Neural progenitor cell (in vitro differentiated cells): ENCODE measurements around the gene KLHL8. TPM values are rescaled to one million over a fixed set of nuclear protein-coding genes. Genes with fewer than 3 reads are reported as not detected.
"Not testable (repeated sequence)": the region's sequence is repeated elsewhere in the genome, so short reads cannot be mapped to it uniquely, and the experiment has no call there.

Source experiments
- DNase-seq: peaks from one replicate; pipeline ENCODE4 v3.0.0-alpha.2; 2016; ENCODE audit warnings: low spot score
- H2AFZ ChIP-seq: fragments of 200-600 bp; sonication (generic); replicated peaks from 2 replicates; pipeline ENCODE4 v1.6.1; 2016; ENCODE audit warnings: antibody characterized with exemption
- H3F3A ChIP-seq: fragments of 200-600 bp; sonication (generic); 2 replicates; pipeline ENCODE4 v1.6.1; 2016; ENCODE audit warnings: antibody characterized with exemption, low read depth
- H3K27ac ChIP-seq: fragments of 200-600 bp; sonication (generic); 2 replicates; pipeline ENCODE4 v1.5.1; 2016; ENCODE audit warnings: mild to moderate bottlenecking
- H3K27me3 ChIP-seq: fragments of 200-600 bp; sonication (generic); 2 replicates; pipeline ENCODE4 v1.6.1; 2016; ENCODE audit warnings: mild to moderate bottlenecking, moderate library complexity
- H3K36me3 ChIP-seq: fragments of 200-600 bp; sonication (generic); 2 replicates; pipeline ENCODE4 v1.5.1; 2016
- H3K4me1 ChIP-seq: fragments of 200-600 bp; sonication (generic); 2 replicates; pipeline ENCODE4 v1.6.1; 2016; ENCODE audit warnings: mixed run types
- H3K4me2 ChIP-seq: fragments of 200-600 bp; sonication (generic); 2 replicates; pipeline ENCODE4 v1.6.1; 2016
- H3K4me3 ChIP-seq: fragments of 200-600 bp; sonication (generic); 2 replicates; pipeline ENCODE4 v1.5.1; 2016
- H3K79me2 ChIP-seq: fragments of 200-600 bp; sonication (generic); 2 replicates; pipeline ENCODE4 v1.6.1; 2016; ENCODE audit warnings: low read depth
- H3K9ac ChIP-seq: fragments of 200-600 bp; sonication (generic); 2 replicates; pipeline ENCODE4 v1.6.1; 2016
- H3K9me3 ChIP-seq: fragments of 200-600 bp; sonication (generic); 2 replicates; pipeline ENCODE4 v1.5.1; 2016; ENCODE audit warnings: low read depth
- H4K20me1 ChIP-seq: fragments of 200-600 bp; sonication (generic); 2 replicates; pipeline ENCODE4 v1.6.1; 2016; ENCODE audit warnings: low read depth
- H3K27ac Mint-ChIP-seq: 3 replicates; pipeline ENCODE4 v1.8.0; 2021; ENCODE audit warnings: mixed read lengths
- H3K27me3 Mint-ChIP-seq: 2 replicates; pipeline ENCODE4 v1.8.0; 2022; ENCODE audit warnings: low read depth, mild to moderate bottlenecking, inconsistent platforms, moderate library complexity, mixed read lengths; ENCODE audit not compliant: insufficient read depth
- H3K36me3 Mint-ChIP-seq: 3 replicates; pipeline ENCODE4 v1.8.0; 2021; ENCODE audit warnings: mixed read lengths
- H3K4me1 Mint-ChIP-seq: 3 replicates; pipeline ENCODE4 v1.8.0; 2021; ENCODE audit warnings: mixed read lengths
- H3K4me3 Mint-ChIP-seq: 3 replicates; pipeline ENCODE4 v1.8.0; 2021; ENCODE audit warnings: mild to moderate bottlenecking, moderate library complexity, mixed read lengths
- H3K9me3 Mint-ChIP-seq: 3 replicates; pipeline ENCODE4 v1.8.0; 2020; ENCODE audit warnings: mixed read lengths
- CTCF ChIP-seq: fragments of 200-600 bp; sonication (generic); IDR thresholded peaks from 2 replicates; pipeline ENCODE4 v1.5.1; 2017; ENCODE audit warnings: antibody characterized with exemption, mild to moderate bottlenecking
- EZH2 ChIP-seq: fragments of 200-600 bp; sonication (generic); IDR thresholded peaks from 2 replicates; pipeline ENCODE4 v1.6.1; 2017; ENCODE audit warnings: antibody characterized with exemption, mild to moderate bottlenecking, moderate library complexity
- EZH2phosphoT487 ChIP-seq: fragments of 200-600 bp; sonication (generic); IDR thresholded peaks from 2 replicates; pipeline ENCODE4 v1.6.1; 2017; ENCODE audit warnings: antibody characterized with exemption
- total RNA-seq: library from RNA; depleted of rRNA; stranded (reverse); fragments of >200 nt; gene quantifications from 2 replicates; pipeline ENCODE4 v1.2.3, GENCODE V29; 2015; ENCODE audit warnings: low replicate concordance

Gene KLHL8
- total RNA-seq, 1 donor from 2014 or later: 20.3 TPM

- Histone ChIP-seq H3K36me3 (no peaks in the 10 kb centered on the region), H2AFZ (peak overlapping the region; percentile 9), H3K27me3 (no peaks in the 10 kb centered on the region), H3K4me3 (no peak overlapping the region), H3K4me2 (no peak overlapping the region), H4K20me1 (peaks cover 3% of the 10 kb centered on the region), H3K9me3 (no peaks in the 10 kb centered on the region), H3K9ac (no peak overlapping the region), H3K79me2 (peaks cover 3% of the 10 kb centered on the region), H3F3A (peaks cover 8% of the 10 kb centered on the region), H3K27ac (no peak overlapping the region), H3K4me1 (peaks cover under 1% of the 10 kb centered on the region)
- H3K9me3 Mint-ChIP-seq: no peaks in the 10 kb centered on the region
- DNase-seq: peak; percentile 35
- peaks cover 17% of the 10 kb centered on the region for H3K4me1 Mint-ChIP-seq
- H3K27me3 Mint-ChIP-seq: peaks cover 2% of the 10 kb centered on the region
- no peak overlapping the region for H3K27ac Mint-ChIP-seq
- TF ChIP-seq EZH2 (no peak), EZH2phosphoT487 (no peak), CTCF (no peak)
- no peak overlapping the region for H3K4me3 Mint-ChIP-seq
- H3K36me3 Mint-ChIP-seq: no peaks in the 10 kb centered on the region
Observed at GRCh38 chr4:87224141-87224923, 3.9 kb upstream of the KLHL8 start.

GRCh38 chr4:87219632-87220093 is 755 bp downstream of the KLHL8 start:
- no peaks in the 10 kb centered on the region for H3K36me3 ChIP-seq
- Mint-ChIP-seq H3K9me3 (no peaks in the 10 kb centered on the region), H3K27ac (peak overlapping the region; percentile 61), H3K27me3 (peaks cover 2% of the 10 kb centered on the region), H3K4me1 (peaks cover 20% of the 10 kb centered on the region), H3K4me3 (peak overlapping the region; percentile 94), H3K36me3 (no peaks in the 10 kb centered on the region)
- peak overlapping the region; percentile 80 for H2AFZ ChIP-seq
- H3F3A ChIP-seq: peaks cover 15% of the 10 kb centered on the region
- H3K79me2 ChIP-seq: peaks cover 47% of the 10 kb centered on the region
- H3K9ac ChIP-seq: peak overlapping the region; percentile 38
- H3K27ac ChIP-seq: peak overlapping the region; percentile 70
- H4K20me1 ChIP-seq: peaks cover 23% of the 10 kb centered on the region
- peaks cover 9% of the 10 kb centered on the region for H3K4me1 ChIP-seq
- H3K4me3 ChIP-seq: peak overlapping the region; percentile 65
- H3K9me3 ChIP-seq: no peaks in the 10 kb centered on the region
- TF ChIP-seq CTCF (peak; percentile 25), EZH2phosphoT487 (no peak), EZH2 (no peak)
- DNase-seq: peak; percentile 63
- H3K27me3 ChIP-seq: no peaks in the 10 kb centered on the region
- peak overlapping the region; percentile 90 for H3K4me2 ChIP-seq

GRCh38 chr4:87217235-87217763 is 3.1 kb downstream of the KLHL8 start:
- not testable (repeated sequence) for H3K9me3 ChIP-seq, H2AFZ ChIP-seq, H3K27ac Mint-ChIP-seq, H3K36me3 ChIP-seq, DNase-seq, H3K4me3 Mint-ChIP-seq, H3K4me2 ChIP-seq, H3K27me3 ChIP-seq, H3K27me3 Mint-ChIP-seq, H3K9me3 Mint-ChIP-seq, H3K4me3 ChIP-seq, H3K4me1 Mint-ChIP-seq, H3K27ac ChIP-seq, H3K9ac ChIP-seq, H3K36me3 Mint-ChIP-seq, H3K4me1 ChIP-seq
- Histone ChIP-seq H4K20me1 (peaks cover 30% of the 10 kb centered on the region), H3K79me2 (peaks cover 68% of the 10 kb centered on the region), H3F3A (peaks cover 15% of the 10 kb centered on the region)

GRCh38 chr4:87216469-87216868 is 3.9 kb downstream of the KLHL8 start:
- H3K9me3 ChIP-seq: no peaks in the 10 kb centered on the region
- no peak overlapping the region for H3K4me2 ChIP-seq

More at GRCh38 chr4:87216469-87216868, 3.9 kb downstream of the KLHL8 start:
- peaks cover 9% of the 10 kb centered on the region for H3K4me1 ChIP-seq
- H3K36me3 Mint-ChIP-seq: peaks cover 4% of the 10 kb centered on the region
- peaks cover 77% of the 10 kb centered on the region for H3K79me2 ChIP-seq
- H3K27me3 Mint-ChIP-seq: peaks cover 2% of the 10 kb centered on the region
- H3F3A ChIP-seq: peaks cover 15% of the 10 kb centered on the region
- no peaks in the 10 kb centered on the region for H3K9me3 Mint-ChIP-seq
- TF ChIP-seq EZH2phosphoT487 (no peak), EZH2 (no peak), CTCF (no peak)
- no peak overlapping the region for H3K4me3 ChIP-seq
- no peak overlapping the region for H3K9ac ChIP-seq
- peaks cover 30% of the 10 kb centered on the region for H4K20me1 ChIP-seq
- H3K27ac Mint-ChIP-seq: no peak overlapping the region
- no peak overlapping the region for H2AFZ ChIP-seq
- no peak overlapping the region for H3K27ac ChIP-seq
- no peak for DNase-seq
- peaks cover 9% of the 10 kb centered on the region for H3K4me1 Mint-ChIP-seq
- H3K36me3 ChIP-seq: no peaks in the 10 kb centered on the region
- no peak overlapping the region for H3K4me3 Mint-ChIP-seq
- H3K27me3 ChIP-seq: no peaks in the 10 kb centered on the region
